H1 (cell line): Measurements from ENCODE around the gene CPLX1. TPM values are rescaled to one million over a fixed set of nuclear protein-coding genes. Genes with fewer than 3 reads are reported as not detected.

Source experiments
- CTCF ChIA-PET: fragments of 300-600 bp; sonication (Branson Sonifier 250); formaldehyde crosslinking; loops from one replicate; lab custom pipeline; 2021; ENCODE audit not compliant: partially characterized antibody; lab: Charles Lee
- POLR2A ChIA-PET: fragments of 300-600 bp; sonication (Branson Sonifier 250); formaldehyde crosslinking; loops from one replicate; lab custom pipeline; 2021; ENCODE audit warnings: inconsistent platforms; ENCODE audit not compliant: partially characterized antibody; lab: Charles Lee
- DNase-seq, 2 experiments: peaks; one replicate each; pipeline versions ENCODE4 v3.0.0 to v3.0.0-alpha.2; 2010 to 2022; ENCODE audit warnings: low spot score in 2 of 2, low read depth in 1 of 2, mixed read lengths in 1 of 2
- FAIRE-seq: peaks from 2 replicates; lab custom pipeline; 2011; peaks lifted over from hg19 to GRCh38; lab: Jason Lieb, UNC
- H2AFZ ChIP-seq: 2 replicates; pipeline ENCODE4 v1.8.1; 2012; ENCODE audit warnings: low read length, inconsistent platforms
- H2AK5ac ChIP-seq: 2 replicates; pipeline ENCODE4 v1.6.1; 2013; ENCODE audit warnings: low read depth, low read length
- H2BK120ac ChIP-seq: replicated peaks from 2 replicates; pipeline ENCODE3; 2013; ENCODE audit warnings: low read depth, low read length, inconsistent platforms
- H2BK12ac ChIP-seq: 2 replicates; pipeline ENCODE4 v1.6.1; 2013; ENCODE audit warnings: low read depth, low read length
- H2BK15ac ChIP-seq: 2 replicates; pipeline ENCODE4 v1.6.1; 2013; ENCODE audit warnings: low read length
- H2BK20ac ChIP-seq: 2 replicates; pipeline ENCODE4 v1.6.1; 2013; ENCODE audit warnings: low read length
- H2BK5ac ChIP-seq: 2 replicates; pipeline ENCODE4 v1.6.1; 2013; ENCODE audit warnings: low read depth, low read length
- H3K14ac ChIP-seq: 2 replicates; pipeline ENCODE4 v1.6.1; 2013; ENCODE audit warnings: inconsistent platforms; ENCODE audit not compliant: insufficient read length
- H3K18ac ChIP-seq: 2 replicates; pipeline ENCODE4 v1.6.1; 2013; ENCODE audit warnings: low read length; ENCODE audit errors: extremely low read depth
- H3K23ac ChIP-seq: 2 replicates; pipeline ENCODE4 v1.6.1; 2013; ENCODE audit warnings: inconsistent platforms; ENCODE audit not compliant: insufficient read length
- H3K23me2 ChIP-seq: 2 replicates; pipeline ENCODE4 v1.6.1; 2013; ENCODE audit warnings: low read depth, low read length
- H3K27ac ChIP-seq: 2 replicates; pipeline ENCODE4 v1.6.1; 2011; ENCODE audit warnings: low read depth, low read length, inconsistent platforms
- H3K27me3 ChIP-seq, 4 experiments: replicated peaks in 1 of 4; 1 replicate in 1 of 4; 2 replicates in 3 of 4; pipeline versions ENCODE4 v1.6.1 to v1.8.1; 2011 to 2013; ENCODE audit warnings: low read length in 3 of 4, mild to moderate bottlenecking in 3 of 4, inconsistent platforms in 2 of 4, mixed read lengths in 2 of 4, moderate library complexity in 1 of 4; ENCODE audit not compliant: control insufficient read depth in 3 of 4, insufficient read depth in 3 of 4; ENCODE audit errors: extremely low read depth in 1 of 4
- H3K36me3 ChIP-seq, 4 experiments: 2 replicates each; pipeline versions ENCODE4 v1.6.1 to v1.8.1; 2011 to 2013; ENCODE audit warnings: mild to moderate bottlenecking in 4 of 4, low read length in 3 of 4, moderate library complexity in 2 of 4, control low read depth in 1 of 4, inconsistent platforms in 1 of 4; ENCODE audit not compliant: insufficient read depth in 4 of 4, control insufficient read depth in 2 of 4
- H3K4ac ChIP-seq: replicated peaks from 2 replicates; pipeline ENCODE3; 2013; ENCODE audit warnings: low read length, low read depth, mixed read lengths, inconsistent platforms; ENCODE audit not compliant: insufficient read length
- H3K4me1 ChIP-seq, 4 experiments: replicated peaks in 1 of 4; 1 replicate in 1 of 4; 2 replicates in 3 of 4; pipeline versions ENCODE4 v1.6.1 to v1.8.1; 2011 to 2013; ENCODE audit warnings: low read length in 3 of 4, inconsistent platforms in 2 of 4, mixed read lengths in 1 of 4; ENCODE audit not compliant: insufficient read depth in 4 of 4, control insufficient read depth in 3 of 4
- H3K4me2 ChIP-seq, 2 experiments: 2 replicates each; pipeline versions ENCODE4 v1.6.1 to v1.8.1; 2011 to 2013; ENCODE audit warnings: low read depth in 2 of 2, low read length in 2 of 2, control low read depth in 1 of 2, inconsistent platforms in 1 of 2, mild to moderate bottlenecking in 1 of 2; ENCODE audit not compliant: insufficient read depth in 1 of 2
- H3K4me3 ChIP-seq, 4 experiments: fragments of 200-600, 300-600 bp in 1 of 4; sonication (generic), shearing (Covaris generic), sonication (Bioruptor Twin) in 1 of 4; 2 replicates each; pipeline versions ENCODE4 v1.5.1 to v1.8.1; 2011 to 2016; ENCODE audit warnings: low read length in 4 of 4, low read depth in 3 of 4, control low read depth in 2 of 4, inconsistent platforms in 2 of 4, mild to moderate bottlenecking in 2 of 4, mixed read lengths in 1 of 4, moderate library complexity in 1 of 4; ENCODE audit not compliant: insufficient read depth in 2 of 4; ENCODE audit errors: extremely low read depth in 1 of 4
- H3K56ac ChIP-seq: replicated peaks from 2 replicates; pipeline ENCODE3; 2013; ENCODE audit warnings: low read depth, mild to moderate bottlenecking, mixed read lengths, low read length, inconsistent platforms; ENCODE audit not compliant: insufficient read length
- H3K79me1 ChIP-seq: 2 replicates; pipeline ENCODE4 v1.6.1; 2013; ENCODE audit warnings: low read depth, low read length, control low read depth
- H3K79me2 ChIP-seq, 2 experiments: 2 replicates each; pipeline versions ENCODE4 v1.6.1 to v1.8.1; 2012 to 2013; ENCODE audit warnings: low read length in 2 of 2, mild to moderate bottlenecking in 2 of 2, inconsistent platforms in 1 of 2; ENCODE audit not compliant: insufficient read depth in 2 of 2, control insufficient read depth in 1 of 2
- H3K9ac ChIP-seq, 4 experiments: replicated peaks in 1 of 4; 1 replicate in 1 of 4; 2 replicates in 3 of 4; pipeline versions ENCODE4 v1.6.1 to v1.8.1; 2011 to 2013; ENCODE audit warnings: low read depth in 3 of 4, low read length in 3 of 4, control low read depth in 2 of 4, mild to moderate bottlenecking in 2 of 4, moderate library complexity in 2 of 4, inconsistent platforms in 1 of 4; ENCODE audit errors: extremely low read depth in 1 of 4
- H3K9me3 ChIP-seq, 2 experiments: 2 replicates each; pipeline versions ENCODE4 v1.6.1 to v1.8.1; 2012 to 2013; ENCODE audit warnings: mild to moderate bottlenecking in 2 of 2, moderate library complexity in 2 of 2, control low read depth in 1 of 2, inconsistent platforms in 1 of 2, low read depth in 1 of 2, low read length in 1 of 2, mixed read lengths in 1 of 2; ENCODE audit not compliant: insufficient read depth in 2 of 2
- H4K20me1 ChIP-seq, 2 experiments: replicated peaks in 1 of 2; 2 replicates each; pipeline versions ENCODE3 to v1.8.1; 2011 to 2013; ENCODE audit warnings: inconsistent platforms in 2 of 2, low read length in 2 of 2, mild to moderate bottlenecking in 1 of 2; ENCODE audit not compliant: insufficient read depth in 2 of 2, control insufficient read depth in 1 of 2
- H4K5ac ChIP-seq: 2 replicates; pipeline ENCODE4 v1.6.1; 2013; ENCODE audit warnings: low read length, low read depth, mixed read lengths, inconsistent platforms; ENCODE audit not compliant: insufficient read length
- H4K8ac ChIP-seq: 2 replicates; pipeline ENCODE4 v1.8.0; 2013; ENCODE audit warnings: mild to moderate bottlenecking, moderate library complexity, low read length, inconsistent platforms; ENCODE audit not compliant: insufficient read depth; ENCODE audit errors: extremely low read depth
- H4K91ac ChIP-seq: replicated peaks from 2 replicates; pipeline ENCODE3; 2013; ENCODE audit warnings: low read length, mixed read lengths, inconsistent platforms; ENCODE audit not compliant: insufficient read length
- KDM5A ChIP-seq: fragments of 200-600 bp; IDR thresholded peaks from 2 replicates; pipeline ENCODE4 v1.7.1; 2012; ENCODE audit warnings: mild to moderate bottlenecking, low read length, inconsistent platforms, mixed read lengths
- NRF1 ChIP-seq: IDR thresholded peaks from 2 replicates; pipeline ENCODE4 v1.6.1; 2011; ENCODE audit warnings: mild to moderate bottlenecking, low read depth, low read length, improper control_type of control experiment
- RBBP5 ChIP-seq: IDR thresholded peaks from 2 replicates; pipeline ENCODE4 v1.7.1; 2012; ENCODE audit warnings: low read depth, mild to moderate bottlenecking, inconsistent platforms, low read length, moderate library complexity, borderline replicate concordance
- RXRA ChIP-seq: IDR thresholded peaks from 2 replicates; pipeline ENCODE4 v1.6.1; 2011; ENCODE audit warnings: low read depth, mild to moderate bottlenecking, low read length, moderate library complexity; ENCODE audit not compliant: insufficient read depth
- TAF7 ChIP-seq: optimal IDR thresholded peaks from 2 replicates; pipeline ENCODE3; 2011; ENCODE audit warnings: low read depth, mild to moderate bottlenecking, inconsistent platforms, low read length, moderate library complexity, borderline replicate concordance
- TBP ChIP-seq: IDR thresholded peaks from 2 replicates; pipeline ENCODE4 v1.6.1; 2011; ENCODE audit warnings: low read depth, low read length, improper control_type of control experiment
- WGBS, 2 experiments: shearing (Covaris generic) in 1 of 2; methylation state at CpG; one replicate each; pipeline versions ENCODE4 v1.1.6 to v1.1.7; 2013 to 2015; ENCODE audit warnings: low lambda C conversion rate in 2 of 2, mixed read lengths in 2 of 2, inconsistent platforms in 1 of 2, low coverage in 1 of 2, missing lambda C conversion rate in 1 of 2; ENCODE audit not compliant: insufficient replicate concordance in 2 of 2, insufficient coverage in 1 of 2, insufficient read length in 1 of 2; ENCODE audit errors: extremely low coverage in 1 of 2, missing lambda C conversion rate in 1 of 2; 5-methylcytosine and 5-hydroxymethylcytosine counted together
- polyA plus RNA-seq, 7 experiments: library from polyadenylated mRNA; depleted of rRNA in 3 of 7; stranded (reverse) in 5 of 7; unstranded in 2 of 7; fragments of >200 nt in 5 of 7; fragments of 200-250 nt in 2 of 7; gene quantifications; 1 replicate in 5 of 7; 2 replicates in 1 of 7; 4 replicates in 1 of 7; pipeline versions ENCODE4 v1.2.1 to v1.2.3, GENCODE V29; 2011 to 2013; ENCODE audit warnings: missing spikeins in 2 of 7, mixed read lengths in 2 of 7
- total RNA-seq: library from RNA; stranded (reverse); fragmentation: NEBNext Ultra II Directional; extraction: Animal tissue kit (Norgen Biotek cat#: 25700); gene quantifications from 2 replicates; pipeline ENCODE4 v1.2.1, GENCODE V29; 2021
- TF ChIP-seq, protein P1 (sequence below): IDR thresholded peaks from 2 replicates; pipeline ENCODE4 v1.6.1; 2012; ENCODE audit warnings: low read length, inconsistent platforms

Gene CPLX1
- total and polyA plus RNA-seq, 2 of the 8 experiments (the other 6 are each of a cell fraction or from before 2014, with no cell fraction given), result 0.32 to 0.56 TPM

- 89% methylated on average over 18 of the region's 21 CpGs; no CpG with 5 or more reads in 1 of the 2 experiments for WGBS, 2 experiments
- no peak overlapping the region for H3K4me3 ChIP-seq
- H2AFZ ChIP-seq, result no peak overlapping the region
- H4K5ac ChIP-seq, result no peak overlapping the region
- no peak overlapping the region for H3K4me2 ChIP-seq
- no peak overlapping the region for H2BK120ac ChIP-seq
- H3K79me1 ChIP-seq, result no peaks in the 10 kb centered on the region
- H3K14ac ChIP-seq, result no peak overlapping the region
- no peak overlapping the region for H3K23ac ChIP-seq
- peaks cover 0 to 16% of the 10 kb centered on the region in 2 experiments for H4K20me1 ChIP-seq
- H3K9me3 ChIP-seq, result no peaks in the 10 kb centered on the region
- H3K79me2 ChIP-seq, result no peaks in the 10 kb centered on the region
- CTCF ChIA-PET, result interaction anchor here (0.6 to 3.5 kb wide), 7 partner anchors 9 to 158 kb away, joined by 3 to 17 read pairs (median 4); no protein-coding TSS in a partner anchor
- no peak overlapping the region for H2BK12ac ChIP-seq
- peaks cover 39 to 75% (median 64%) of the 10 kb centered on the region in 4 experiments for H3K27me3 ChIP-seq
- no peak overlapping the region for H2BK5ac ChIP-seq
- POLR2A ChIA-PET, result interaction anchor here (0.9 to 1.2 kb wide), 3 partner anchors 10 to 15 kb away, joined by 3 read pairs; no protein-coding TSS in a partner anchor
- H3K27ac ChIP-seq, result no peak overlapping the region
- no peak for FAIRE-seq
- no peak overlapping the region for H3K4ac ChIP-seq
- no peak for DNase-seq
- no peak overlapping the region for H3K18ac ChIP-seq
- no peak overlapping the region for H2BK20ac ChIP-seq
- no peak overlapping the region for H2AK5ac ChIP-seq
- no peaks in the 10 kb centered on the region for H3K36me3 ChIP-seq
- H3K4me1 ChIP-seq, result peaks cover 0 to 4% (median 2%) of the 10 kb centered on the region in 4 experiments; a peak in 3 of 7 replicates
- TF ChIP-seq, protein P1, sequence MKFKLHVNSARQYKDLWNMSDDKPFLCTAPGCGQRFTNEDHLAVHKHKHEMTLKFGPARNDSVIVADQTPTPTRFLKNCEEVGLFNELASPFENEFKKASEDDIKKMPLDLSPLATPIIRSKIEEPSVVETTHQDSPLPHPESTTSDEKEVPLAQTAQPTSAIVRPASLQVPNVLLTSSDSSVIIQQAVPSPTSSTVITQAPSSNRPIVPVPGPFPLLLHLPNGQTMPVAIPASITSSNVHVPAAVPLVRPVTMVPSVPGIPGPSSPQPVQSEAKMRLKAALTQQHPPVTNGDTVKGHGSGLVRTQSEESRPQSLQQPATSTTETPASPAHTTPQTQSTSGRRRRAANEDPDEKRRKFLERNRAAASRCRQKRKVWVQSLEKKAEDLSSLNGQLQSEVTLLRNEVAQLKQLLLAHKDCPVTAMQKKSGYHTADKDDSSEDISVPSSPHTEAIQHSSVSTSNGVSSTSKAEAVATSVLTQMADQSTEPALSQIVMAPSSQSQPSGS, result no peak
- no peak for TF ChIP-seq NRF1
- no peak for TF ChIP-seq KDM5A
- TF ChIP-seq TAF7, result no peak
- no peak for TF ChIP-seq RXRA
- no peak for TF ChIP-seq RBBP5
- TF ChIP-seq TBP, result no peak
- TF ChIP-seq, all 59 proteins: peak for 0
- Histone ChIP-seq H2BK15ac (no peak overlapping the region), H3K9ac (no peak overlapping the region), H3K23me2 (peaks cover 5% of the 10 kb centered on the region; the same call in 1 of the 2 replicates), H4K91ac (no peak overlapping the region), H4K8ac (no peak overlapping the region; the same call in 1 of the 2 replicates), H3K56ac (no peak overlapping the region)
Measured at GRCh38 chr4:823176-823760, 2.7 kb downstream of the CPLX1 start.
